ENCODE data around the gene TTC17. TPM values are rescaled to one million over a fixed set of nuclear protein-coding genes. Genes with fewer than 3 reads are reported as not detected.

TTC17 gene
- total RNA-seq, 1 donor from 2014 or later, result 143 TPM

- Mint-ChIP-seq H3K4me3 (no peak overlapping the region), H3K36me3 (no peaks in the 10 kb centered on the region), H3K27me3 (ENCODE audit: low read depth) (peaks cover 43% of the 10 kb centered on the region), H3K9me3 (peaks cover 8% of the 10 kb centered on the region), H3K4me1 (peaks cover 3% of the 10 kb centered on the region), H3K27ac (no peak overlapping the region)
- TF ChIP-seq CTCF (IDR thresholded peaks at IDR 0.05; ENCODE audit: unreplicated experiment), result no peak
- no peak for DNase-seq (ENCODE audit: low spot score in 2 of 2, unreplicated experiment in 2 of 2)
Observed at GRCh38 chr11:43541993-43542392, 183.3 kb downstream of the TTC17 start.

GRCh38 chr11:43542750-43543712 is 184.3 kb downstream of the TTC17 start:
- Mint-ChIP-seq H3K36me3 (no peaks in the 10 kb centered on the region), H3K27me3 (ENCODE audit: low read depth) (peaks cover 38% of the 10 kb centered on the region), H3K27ac (no peak overlapping the region), H3K4me1 (peaks cover 3% of the 10 kb centered on the region), H3K9me3 (peaks cover 8% of the 10 kb centered on the region), H3K4me3 (no peak overlapping the region)
- no peak for DNase-seq (ENCODE audit: low spot score in 2 of 2, unreplicated experiment in 2 of 2)
- no peak for TF ChIP-seq CTCF (IDR thresholded peaks at IDR 0.05; ENCODE audit: unreplicated experiment)

Other genes with a start within 250 kb of the TTC17 start
- gene API5, start 46.9 kb upstream of the TTC17 start, total RNA-seq, result 77.8 to 83.7 TPM (median 78.5 TPM) in 3 replicates

Data from mesothelial cell of epicardium (in vitro differentiated cells).